HG03439 (cell line): ENCODE results near the gene BCAS3.
"Not testable (repeated sequence)": the region's sequence is repeated elsewhere in the genome, so short reads cannot be mapped to it uniquely, and the experiment has no call there.

Experiments used
- ATAC-seq: cut with Tn5 transposase; IDR thresholded peaks from one replicate; pipeline ENCODE4 v1.9.1; 2021; ENCODE audit warnings: mild to moderate bottlenecking, moderate library complexity; ENCODE audit not compliant: unreplicated experiment

Gene BCAS3

DNA sequence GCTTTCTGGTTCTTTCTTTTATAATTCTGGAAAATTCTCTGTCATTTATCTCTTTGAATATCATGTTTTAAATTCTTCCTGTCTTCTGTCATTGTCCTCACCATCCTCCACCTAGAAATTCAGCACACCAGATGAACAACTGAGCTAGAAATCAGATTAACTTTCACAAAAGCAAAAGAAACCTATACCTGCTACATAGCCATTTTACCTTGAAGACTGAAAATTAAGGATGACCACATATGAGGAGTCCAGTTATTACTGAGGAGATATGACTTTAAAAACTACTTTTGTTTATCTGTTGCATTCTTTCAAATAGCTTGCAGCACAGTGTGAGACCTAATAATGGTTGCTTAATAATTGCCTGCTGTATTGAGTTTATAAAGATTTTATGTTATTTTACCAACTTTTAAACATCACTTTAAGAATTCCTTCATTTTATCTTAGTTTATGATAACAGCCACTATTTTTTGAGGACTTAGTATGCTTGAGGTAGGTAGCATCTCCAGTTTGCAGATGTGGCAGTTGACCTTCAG, 104.3 kb downstream of the BCAS3 start:
- ATAC-seq: no peak

DNA sequence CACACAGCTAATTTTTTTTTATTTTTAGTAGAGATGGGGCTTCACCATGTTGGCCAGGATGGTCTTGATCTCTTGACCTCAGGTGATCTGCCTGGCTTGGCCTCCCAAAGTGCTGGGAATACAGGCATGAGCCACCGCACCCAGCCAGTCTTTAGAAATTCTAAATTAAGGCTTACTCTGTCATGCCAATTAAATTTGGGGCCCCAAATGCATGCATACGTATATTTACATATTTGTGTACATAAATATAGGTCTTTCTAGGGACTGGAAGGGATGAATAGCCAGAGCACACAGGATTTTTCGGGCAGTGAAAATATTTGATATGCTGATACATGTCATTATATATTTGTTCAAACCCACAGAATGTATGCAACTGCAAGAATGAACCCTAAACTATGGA, 105.1 kb downstream of the BCAS3 start:
- no peak for ATAC-seq

DNA sequence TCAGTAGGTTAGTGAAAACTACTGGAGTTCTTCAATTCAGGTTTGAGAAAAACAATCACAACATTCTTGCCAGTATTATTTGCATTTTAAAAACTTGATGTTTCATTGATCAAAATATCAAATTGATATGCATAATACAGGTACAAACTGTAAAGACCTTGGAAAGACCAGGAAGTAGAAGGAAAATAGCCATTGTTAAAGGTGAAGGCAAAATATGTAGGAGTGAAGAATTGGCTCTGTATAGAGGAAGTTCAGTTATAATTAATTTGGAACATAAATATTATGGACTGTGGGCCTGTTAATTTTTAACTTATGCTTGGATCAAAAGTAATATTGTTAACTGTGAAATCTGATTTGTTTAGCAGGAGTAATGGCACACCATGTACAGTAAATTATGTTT, 112.6 kb downstream of the BCAS3 start:
- no peak for ATAC-seq

DNA sequence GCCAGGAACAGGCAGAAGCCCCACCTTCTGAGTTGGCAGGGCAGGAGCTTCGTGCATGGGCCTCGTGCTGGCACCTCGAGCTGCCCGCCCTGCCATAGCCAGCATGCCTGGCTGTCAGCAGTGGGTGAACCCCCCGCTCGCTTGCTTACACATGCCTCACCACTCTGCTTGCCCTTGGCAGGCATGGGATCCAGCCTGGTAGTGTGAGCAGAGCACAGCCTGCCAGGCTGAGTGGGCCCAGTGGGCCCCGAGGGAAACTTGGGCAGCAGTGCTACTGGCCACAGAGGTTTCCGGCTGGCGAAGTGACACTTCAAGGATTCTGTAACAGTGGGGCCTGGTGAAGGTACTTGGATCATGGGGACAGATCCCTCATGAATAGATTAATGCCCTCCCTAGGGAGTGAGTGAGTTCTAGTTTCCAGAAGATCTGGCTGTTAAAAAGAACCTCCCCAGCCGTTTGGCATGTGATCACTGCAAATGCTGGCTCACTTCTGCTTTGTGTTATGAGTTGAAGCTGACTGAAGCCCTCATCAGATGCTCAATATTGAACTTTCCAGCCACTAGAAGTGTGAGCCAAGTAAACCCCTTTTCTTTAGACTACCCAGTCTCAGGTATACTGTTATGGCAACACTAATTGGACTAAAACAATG, 114.7 kb downstream of the BCAS3 start:
- ATAC-seq: no peak

GRCh38 chr17:60798576-60798975, 120.9 kb downstream of the BCAS3 start:
- ATAC-seq: no peak

DNA sequence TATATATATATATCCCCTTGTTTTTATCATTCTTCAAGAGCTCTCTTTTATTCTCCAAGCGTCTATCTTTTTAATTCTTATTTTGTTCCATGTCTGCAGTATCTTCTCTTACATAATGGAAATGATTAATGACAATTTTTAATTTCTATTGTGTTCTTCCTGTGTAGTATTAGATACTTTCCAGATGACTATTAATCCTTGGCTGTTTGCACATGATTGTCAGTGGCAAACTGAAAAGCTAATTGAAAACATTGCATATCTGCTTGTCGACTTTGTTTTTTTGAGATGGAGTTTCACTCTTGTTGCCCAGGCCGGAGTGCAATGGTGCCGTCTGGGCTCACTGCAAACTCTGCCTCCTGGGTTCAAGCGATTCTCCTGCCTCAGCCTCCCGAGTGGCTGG, 124.7 kb downstream of the BCAS3 start:
- ATAC-seq: no peak

- ATAC-seq: no peak
These were observed 125.4 kb downstream of the BCAS3 start for GRCh38 chr17:60803059-60803458.

DNA sequence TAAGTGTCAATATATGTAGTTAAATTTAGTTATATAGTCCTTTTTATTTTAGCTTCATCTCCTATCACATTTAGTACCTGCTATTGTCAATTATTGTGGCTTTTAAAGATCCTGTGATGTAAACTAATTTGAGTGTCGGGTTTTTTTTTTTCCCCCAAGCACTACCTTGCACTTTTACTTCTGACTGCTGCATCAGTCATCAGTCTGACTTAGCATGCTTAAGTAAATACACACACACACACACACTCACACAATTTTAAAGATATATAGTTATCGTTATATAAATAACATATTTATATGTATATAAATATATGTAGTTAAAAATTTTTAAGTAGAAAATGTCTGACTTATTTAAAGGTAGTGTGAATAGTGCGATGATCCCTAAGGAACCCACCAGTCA, 127.2 kb downstream of the BCAS3 start:
- no peak for ATAC-seq

DNA sequence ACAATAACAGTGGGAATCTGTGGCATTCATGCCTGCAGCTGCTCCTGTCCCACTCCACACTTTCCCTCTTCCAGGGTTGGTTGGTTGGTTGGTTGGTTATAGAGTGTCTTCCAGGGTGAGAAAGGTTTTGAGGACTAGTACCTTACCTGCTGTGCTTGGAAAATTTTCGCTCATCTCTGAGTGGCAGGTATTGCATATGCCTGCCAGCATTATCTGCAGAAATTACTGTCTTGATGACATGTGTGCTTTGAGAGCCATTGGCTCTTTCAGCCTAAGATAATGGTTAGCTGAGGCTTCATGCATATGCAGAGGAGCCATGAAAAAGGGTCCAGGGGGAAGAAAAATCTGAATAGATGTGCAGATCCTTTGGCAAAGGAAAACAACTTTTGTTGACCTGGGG, 131.8 kb downstream of the BCAS3 start:
- no peak for ATAC-seq

DNA sequence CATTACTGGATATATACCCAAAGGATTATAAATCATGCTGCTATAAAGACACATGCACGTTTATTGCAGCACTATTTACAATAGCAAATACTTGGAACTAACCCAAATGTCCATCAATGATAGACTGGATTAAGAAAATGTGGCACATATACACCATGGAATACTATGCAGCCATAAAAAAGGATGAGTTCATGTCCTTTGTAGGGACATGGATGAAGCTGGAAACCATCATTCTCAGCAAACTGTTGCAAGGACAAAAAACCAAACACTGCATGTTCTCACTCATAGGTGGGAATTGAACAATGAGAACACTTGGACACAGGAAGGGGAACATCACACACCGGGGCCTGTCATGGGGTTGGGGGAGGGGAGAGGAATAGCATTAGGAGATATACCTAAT, 137.3 kb downstream of the BCAS3 start:
- ATAC-seq: not testable (repeated sequence)

DNA sequence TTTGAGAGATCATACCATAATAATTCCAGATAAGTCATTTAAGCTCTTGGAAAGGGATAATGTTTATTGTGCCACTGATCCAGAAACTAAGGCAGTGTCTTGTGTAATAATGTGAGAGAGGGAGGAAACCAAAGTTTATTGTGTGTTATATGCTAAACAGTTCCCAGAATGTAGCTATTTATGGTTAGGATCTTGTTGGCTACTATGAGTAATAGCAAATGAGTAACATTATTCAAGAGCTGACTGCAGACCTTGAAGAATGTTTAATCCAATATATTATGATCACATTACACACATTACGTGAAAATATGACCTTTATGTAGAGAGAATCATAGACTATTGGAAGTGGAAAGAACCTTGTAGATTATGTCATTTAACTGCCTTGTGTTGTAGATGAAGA, 139.5 kb downstream of the BCAS3 start:
- no peak for ATAC-seq

DNA sequence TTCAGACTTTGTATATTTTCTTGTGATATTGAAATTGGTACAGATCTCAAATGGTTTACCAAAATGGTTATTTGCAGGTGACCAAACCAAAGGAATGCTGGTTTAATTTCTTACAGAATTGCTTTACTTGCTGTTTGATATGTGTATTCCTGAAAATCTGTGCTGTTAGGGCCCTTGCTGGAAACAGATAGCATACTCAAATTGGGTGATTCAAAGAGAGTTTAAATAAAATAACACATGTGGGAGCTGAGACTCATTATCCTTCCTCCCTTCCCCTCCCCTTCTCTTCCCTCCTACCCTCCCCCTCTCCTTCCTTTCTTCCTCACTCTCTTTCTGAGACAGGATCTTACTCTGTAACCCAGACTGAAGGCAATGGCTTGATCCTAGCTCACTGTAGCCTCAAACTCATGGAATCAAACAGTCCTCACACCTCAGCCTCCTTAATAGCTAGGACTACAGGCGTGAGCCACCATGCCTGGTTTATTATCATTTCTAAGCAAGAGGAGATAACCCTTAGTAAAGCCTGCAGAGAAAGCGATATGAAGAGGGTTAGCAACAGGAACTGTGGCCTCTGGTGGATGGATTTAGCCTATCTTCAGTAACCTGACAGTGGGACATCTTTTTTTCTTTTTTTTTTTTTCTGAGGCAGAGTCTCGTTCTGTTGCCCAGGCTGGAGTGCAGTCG, 141.9 kb downstream of the BCAS3 start:
- ATAC-seq: no peak

GRCh38 chr17:60823515-60823914, 145.9 kb downstream of the BCAS3 start:
- ATAC-seq: no peak

- no peak for ATAC-seq
These were observed 147.7 kb downstream of the BCAS3 start for GRCh38 chr17:60825351-60825750.

GRCh38 chr17:60827943-60828342, 150.3 kb downstream of the BCAS3 start:
- no peak for ATAC-seq

GRCh38 chr17:60832151-60832585, 154.5 kb downstream of the BCAS3 start:
- no peak for ATAC-seq

DNA sequence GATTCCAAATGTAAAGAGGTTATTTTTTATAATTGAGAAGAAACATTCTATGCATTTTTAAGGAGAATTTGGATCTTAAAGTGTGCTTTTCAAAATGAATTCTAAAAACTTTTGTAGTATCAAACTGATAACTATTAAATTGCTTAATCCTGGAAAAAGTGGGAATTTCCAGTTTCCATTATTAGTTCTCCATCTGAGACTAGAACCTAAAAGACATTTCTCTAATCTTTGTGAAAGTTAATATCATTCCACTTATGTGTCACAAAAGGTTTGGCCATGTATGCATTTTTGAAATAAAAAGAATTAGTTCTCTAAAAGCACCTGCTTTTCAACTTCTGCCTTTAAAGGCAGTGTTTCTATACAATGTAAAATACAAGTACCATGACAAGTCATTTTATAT, 155.0 kb downstream of the BCAS3 start:
- no peak for ATAC-seq

DNA sequence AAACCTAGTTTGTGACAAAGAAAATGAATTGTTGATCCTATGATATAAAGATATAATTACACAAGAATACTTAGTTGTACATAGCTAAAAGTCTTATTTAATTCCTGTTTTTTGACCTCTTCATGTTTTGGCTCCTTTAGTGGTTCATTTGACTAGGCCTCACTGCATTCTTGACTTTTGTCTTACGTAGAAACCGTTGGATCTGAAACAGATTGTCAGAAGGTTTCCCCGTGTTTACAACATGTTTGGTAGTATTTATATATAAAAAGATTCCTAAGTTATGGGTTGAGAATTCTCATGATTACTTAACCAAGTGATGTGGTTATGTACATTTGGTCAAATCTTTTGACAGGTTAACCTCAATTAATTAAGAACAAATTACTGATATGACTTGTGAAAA, 162.8 kb downstream of the BCAS3 start:
- ATAC-seq: no peak

GRCh38 chr17:60845012-60845411, 167.4 kb downstream of the BCAS3 start:
- no peak for ATAC-seq

DNA sequence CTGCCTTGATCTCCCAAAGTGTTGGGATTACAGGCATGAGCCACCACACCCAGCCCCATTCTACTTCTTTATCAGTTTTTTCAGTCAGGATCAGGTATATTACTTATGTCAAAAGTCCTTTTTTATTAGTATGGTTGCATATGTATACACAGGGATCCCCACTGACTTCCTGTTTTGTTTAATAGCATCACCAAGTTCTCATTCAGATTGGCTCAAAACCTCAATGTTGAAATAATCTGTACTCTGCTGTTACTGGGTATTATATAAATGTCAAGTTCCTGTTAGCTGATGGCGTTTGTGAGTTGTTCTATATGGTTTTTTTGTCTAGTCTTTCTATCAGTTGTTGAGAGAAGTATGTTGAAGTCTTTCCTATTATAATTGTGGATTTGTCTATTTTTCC, 168.5 kb downstream of the BCAS3 start:
- no peak for ATAC-seq

- ATAC-seq: no peak
These were observed 173.5 kb downstream of the BCAS3 start for GRCh38 chr17:60851181-60851580.

- ATAC-seq: no peak
These were observed 180.0 kb downstream of the BCAS3 start for GRCh38 chr17:60857556-60858080.
